HEK293 (cell line): Measurements from ENCODE around the gene SOX18.

Experiments
- CTCF ChIA-PET: fragments of 350-600 bp; formaldehyde crosslinking; extraction: SDS; loops from one replicate; lab custom pipeline; 2021; ENCODE audit warnings: antibody characterized with exemption; lab: Yijun Ruan, JAX
- POLR2A ChIA-PET: fragments of 300-600 bp; formaldehyde crosslinking; extraction: SDS; loops from one replicate; lab custom pipeline; 2020; ENCODE audit warnings: antibody characterized with exemption, inconsistent platforms; lab: Yijun Ruan, JAX
- H3K27ac ChIP-seq: fragments of 200-500 bp; sonication (Bioruptor generic); 2 replicates; pipeline ENCODE4 v1.5.1; 2014; ENCODE audit warnings: low read depth, low read length, control low read depth, inconsistent platforms; ENCODE audit errors: extremely low read depth
- H3K36me3 ChIP-seq, 2 experiments: fragments of 200-500 bp in 1 of 2; sonication (Bioruptor generic) in 1 of 2; 1 replicate in 1 of 2; 2 replicates in 1 of 2; pipeline ENCODE4 v1.5.1; 2014 to 2017; ENCODE audit warnings: inconsistent platforms in 2 of 2, low read length in 2 of 2; ENCODE audit not compliant: control insufficient read depth in 2 of 2, insufficient read depth in 1 of 2
- H3K4me1 ChIP-seq: fragments of 200-500 bp; sonication (Bioruptor generic); 2 replicates; pipeline ENCODE4 v1.5.1; 2014; ENCODE audit warnings: mild to moderate bottlenecking, low read length, inconsistent platforms; ENCODE audit not compliant: control insufficient read depth, insufficient read depth
- H3K4me3 ChIP-seq: 2 replicates; pipeline ENCODE4 v1.5.1; 2011; ENCODE audit warnings: low read depth, mild to moderate bottlenecking, control low read depth, low read length, moderate library complexity
- H3K9me3 ChIP-seq: fragments of 200-500 bp; sonication (Bioruptor generic); 2 replicates; pipeline ENCODE4 v1.5.1; 2014; ENCODE audit warnings: low read depth, low read length, inconsistent platforms; ENCODE audit not compliant: control insufficient read depth, insufficient read depth
- GLIS1 ChIP-seq: fragments of 450-650 bp; formaldehyde crosslinking; IDR thresholded peaks from 2 replicates; pipeline ENCODE4 v1.5.1; 2016; ENCODE audit warnings: missing biosample characterization, missing genetic modification characterization
- HOXC10 ChIP-seq: sonication (generic); formaldehyde crosslinking; IDR thresholded peaks from 2 replicates; pipeline ENCODE4 v1.8.1; 2023; ENCODE audit warnings: mild to moderate bottlenecking, missing genetic modification reagents
- IKZF3 ChIP-seq: fragments of 450-650 bp; IDR thresholded peaks from 2 replicates; pipeline ENCODE4 v1.5.0; 2018; ENCODE audit warnings: missing biosample characterization, mild to moderate bottlenecking, missing genetic modification characterization, moderate library complexity
- KLF9 ChIP-seq: fragments of 450-650 bp; formaldehyde crosslinking; IDR thresholded peaks from 2 replicates; pipeline ENCODE4 v1.5.1; 2016; ENCODE audit warnings: missing biosample characterization, missing genetic modification characterization, low read depth
- SCRT2 ChIP-seq: fragments of 450-650 bp; formaldehyde crosslinking; IDR thresholded peaks from 2 replicates; pipeline ENCODE4 v1.5.1; 2016; ENCODE audit warnings: missing biosample characterization, missing genetic modification characterization
- TCF7L2 ChIP-seq: IDR thresholded peaks from 2 replicates; pipeline ENCODE4 v1.6.1; 2011; ENCODE audit warnings: low read depth, mild to moderate bottlenecking, inconsistent platforms, low read length, moderate library complexity, borderline replicate concordance
- ZBTB21 ChIP-seq: fragments of 450-650 bp; formaldehyde crosslinking; IDR thresholded peaks from 2 replicates; pipeline ENCODE4 v1.5.1; 2017; ENCODE audit warnings: missing biosample characterization, missing genetic modification characterization
- ZEB2 ChIP-seq: fragments of 450-650 bp; formaldehyde crosslinking; IDR thresholded peaks from 2 replicates; pipeline ENCODE4 v1.5.1; 2016; ENCODE audit warnings: missing biosample characterization, missing genetic modification characterization
- ZNF132 ChIP-seq: fragments of 450-650 bp; formaldehyde crosslinking; IDR thresholded peaks from 2 replicates; pipeline ENCODE4 v1.5.1; 2017; ENCODE audit warnings: missing biosample characterization, missing genetic modification characterization, borderline replicate concordance
- ZNF140 ChIP-seq: fragments of 450-650 bp; formaldehyde crosslinking; IDR thresholded peaks from 2 replicates; pipeline ENCODE4 v1.5.1; 2016; ENCODE audit warnings: missing biosample characterization, missing genetic modification characterization
- ZNF223 ChIP-seq: fragments of 450-650 bp; formaldehyde crosslinking; IDR thresholded peaks from 2 replicates; pipeline ENCODE4 v1.5.1; 2016; ENCODE audit warnings: missing biosample characterization, missing genetic modification characterization
- ZNF239 ChIP-seq: fragments of 450-650 bp; formaldehyde crosslinking; IDR thresholded peaks from 2 replicates; pipeline ENCODE4 v1.5.1; 2016; ENCODE audit warnings: missing biosample characterization, missing genetic modification characterization
- ZNF335 ChIP-seq: fragments of 450-650 bp; formaldehyde crosslinking; conservative IDR thresholded peaks from 2 replicates; pipeline ENCODE4 v1.5.1; 2016; ENCODE audit warnings: missing biosample characterization, missing genetic modification characterization
- ZNF366 ChIP-seq: fragments of 450-650 bp; formaldehyde crosslinking; conservative IDR thresholded peaks from 2 replicates; pipeline ENCODE4 v1.5.1; 2016; ENCODE audit warnings: missing biosample characterization, missing genetic modification characterization
- ZNF391 ChIP-seq: fragments of 450-650 bp; formaldehyde crosslinking; IDR thresholded peaks from 2 replicates; pipeline ENCODE4 v1.5.1; 2016; ENCODE audit warnings: low read depth, missing biosample characterization, missing genetic modification characterization, borderline replicate concordance
- ZNF513 ChIP-seq: fragments of 450-650 bp; IDR thresholded peaks from 2 replicates; pipeline ENCODE4 v1.5.1; 2018; ENCODE audit warnings: missing biosample characterization, missing genetic modification characterization
- ZNF530 ChIP-seq: fragments of 450-650 bp; formaldehyde crosslinking; IDR thresholded peaks from 2 replicates; pipeline ENCODE4 v1.5.1; 2016; ENCODE audit warnings: low read depth, missing biosample characterization, missing genetic modification characterization
- ZNF610 ChIP-seq: fragments of 450-650 bp; formaldehyde crosslinking; IDR thresholded peaks from 2 replicates; pipeline ENCODE4 v1.5.1; 2016; ENCODE audit warnings: missing biosample characterization, missing genetic modification characterization, borderline replicate concordance
- ZNF692 ChIP-seq: fragments of 450-650 bp; formaldehyde crosslinking; IDR thresholded peaks from 2 replicates; pipeline ENCODE4 v1.5.1; 2016; ENCODE audit warnings: missing biosample characterization, missing genetic modification characterization
- ZNF785 ChIP-seq: fragments of 450-650 bp; formaldehyde crosslinking; IDR thresholded peaks from 2 replicates; pipeline ENCODE4 v1.5.1; 2016; ENCODE audit warnings: missing biosample characterization, missing genetic modification characterization
- ZNF791 ChIP-seq: fragments of 450-650 bp; formaldehyde crosslinking; IDR thresholded peaks from 2 replicates; pipeline ENCODE4 v1.5.1; 2016; ENCODE audit warnings: missing biosample characterization, missing genetic modification characterization
- ZNF792 ChIP-seq: fragments of 450-650 bp; formaldehyde crosslinking; IDR thresholded peaks from 2 replicates; pipeline ENCODE4 v1.5.1; 2016; ENCODE audit warnings: missing biosample characterization, missing genetic modification characterization
- ZNF837 ChIP-seq: fragments of 450-650 bp; formaldehyde crosslinking; IDR thresholded peaks from 2 replicates; pipeline ENCODE4 v1.5.1; 2016; ENCODE audit warnings: missing biosample characterization, missing genetic modification characterization
- TF ChIP-seq, protein P1 (sequence below): fragments of 450-650 bp; formaldehyde crosslinking; conservative IDR thresholded peaks from 2 replicates; pipeline ENCODE4 v1.5.1; 2016; ENCODE audit warnings: low read depth, missing biosample characterization, missing genetic modification characterization

Gene SOX18

DNA sequence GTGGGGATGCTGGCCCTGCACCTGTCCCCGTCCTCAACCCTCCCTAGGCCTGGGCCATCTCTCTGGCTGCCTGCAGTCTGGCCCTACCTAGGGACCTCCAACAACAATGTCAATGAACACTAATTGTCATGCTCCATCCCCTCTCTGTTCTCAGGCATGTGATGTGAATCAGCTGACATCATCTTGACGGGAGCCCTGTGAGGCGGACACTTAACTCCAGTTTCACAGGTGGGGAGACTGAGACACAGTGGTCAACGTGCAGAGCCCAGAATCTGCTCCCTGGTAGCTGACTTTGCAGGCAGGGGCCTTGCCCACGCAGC is 12.8 kb upstream of the SOX18 start:
- Histone ChIP-seq H3K27ac (peak overlapping the region; percentile 79), H3K36me3 (no peaks in the 10 kb centered on the region), H3K4me3 (peak overlapping the region; percentile 80), H3K4me1 (no peaks in the 10 kb centered on the region), H3K9me3 (no peaks in the 10 kb centered on the region)
- ChIA-PET POLR2A (interaction anchor here (0.6 to 1.5 kb wide), 11 partner anchors 8 to 106 kb away, joined by 3 to 16 read pairs (median 5); partner anchors contain the start of genes OPRL1, PRPF6, RGS19 and UCKL1), CTCF (interaction anchor here (0.6 to 1.5 kb wide), 8 partner anchors 9 to 298 kb away, joined by 3 to 5 read pairs (median 4); partner anchors contain the start of gene PRPF6)
- 0 out of 2 replicates have a peak, but pooled peaks have one; percentile 55 for TF ChIP-seq HOXC10 (CRISPR knock-in tag)
- no peak for TF ChIP-seq ZNF513 (tag by site-specific recombination)
- TF ChIP-seq SCRT2 (tag by site-specific recombination) = peak; percentile 49; the same call in 1 of the 2 replicates
- peak; percentile 91 for TF ChIP-seq ZNF335

DNA sequence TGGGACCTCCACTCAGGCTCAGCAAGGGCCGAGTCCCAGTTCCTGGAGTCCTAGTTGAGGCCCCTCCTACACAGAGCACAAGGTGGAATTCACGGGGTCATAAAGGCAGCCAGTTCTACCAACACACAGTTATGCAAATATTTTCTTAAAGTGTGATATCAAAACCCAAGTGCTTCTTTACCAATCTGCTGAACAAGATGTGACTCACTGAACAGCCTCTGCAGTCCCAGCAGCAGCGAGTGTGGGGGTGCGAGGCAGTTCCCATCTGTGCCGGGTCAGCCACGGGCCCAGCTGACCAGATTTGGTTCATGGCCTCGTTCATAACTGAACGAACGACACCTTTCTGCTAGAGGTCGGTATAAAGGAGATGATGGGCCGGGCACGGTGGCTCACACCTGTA is 9.1 kb upstream of the SOX18 start:
- no peak for TF ChIP-seq ZNF610 (tag by site-specific recombination)
- no peak for TF ChIP-seq ZNF132 (tag by site-specific recombination)
- no peak for TF ChIP-seq IKZF3 (tag by site-specific recombination)
- no peak for TF ChIP-seq ZNF223 (tag by site-specific recombination)
- no peak for TF ChIP-seq ZBTB21 (tag by site-specific recombination)
- TF ChIP-seq ZNF791 = no peak
- TF ChIP-seq ZNF530 (tag by site-specific recombination) = no peak
- TF ChIP-seq ZEB2 (tag by site-specific recombination) = no peak
- no peak for TF ChIP-seq TCF7L2
- TF ChIP-seq, protein P1, sequence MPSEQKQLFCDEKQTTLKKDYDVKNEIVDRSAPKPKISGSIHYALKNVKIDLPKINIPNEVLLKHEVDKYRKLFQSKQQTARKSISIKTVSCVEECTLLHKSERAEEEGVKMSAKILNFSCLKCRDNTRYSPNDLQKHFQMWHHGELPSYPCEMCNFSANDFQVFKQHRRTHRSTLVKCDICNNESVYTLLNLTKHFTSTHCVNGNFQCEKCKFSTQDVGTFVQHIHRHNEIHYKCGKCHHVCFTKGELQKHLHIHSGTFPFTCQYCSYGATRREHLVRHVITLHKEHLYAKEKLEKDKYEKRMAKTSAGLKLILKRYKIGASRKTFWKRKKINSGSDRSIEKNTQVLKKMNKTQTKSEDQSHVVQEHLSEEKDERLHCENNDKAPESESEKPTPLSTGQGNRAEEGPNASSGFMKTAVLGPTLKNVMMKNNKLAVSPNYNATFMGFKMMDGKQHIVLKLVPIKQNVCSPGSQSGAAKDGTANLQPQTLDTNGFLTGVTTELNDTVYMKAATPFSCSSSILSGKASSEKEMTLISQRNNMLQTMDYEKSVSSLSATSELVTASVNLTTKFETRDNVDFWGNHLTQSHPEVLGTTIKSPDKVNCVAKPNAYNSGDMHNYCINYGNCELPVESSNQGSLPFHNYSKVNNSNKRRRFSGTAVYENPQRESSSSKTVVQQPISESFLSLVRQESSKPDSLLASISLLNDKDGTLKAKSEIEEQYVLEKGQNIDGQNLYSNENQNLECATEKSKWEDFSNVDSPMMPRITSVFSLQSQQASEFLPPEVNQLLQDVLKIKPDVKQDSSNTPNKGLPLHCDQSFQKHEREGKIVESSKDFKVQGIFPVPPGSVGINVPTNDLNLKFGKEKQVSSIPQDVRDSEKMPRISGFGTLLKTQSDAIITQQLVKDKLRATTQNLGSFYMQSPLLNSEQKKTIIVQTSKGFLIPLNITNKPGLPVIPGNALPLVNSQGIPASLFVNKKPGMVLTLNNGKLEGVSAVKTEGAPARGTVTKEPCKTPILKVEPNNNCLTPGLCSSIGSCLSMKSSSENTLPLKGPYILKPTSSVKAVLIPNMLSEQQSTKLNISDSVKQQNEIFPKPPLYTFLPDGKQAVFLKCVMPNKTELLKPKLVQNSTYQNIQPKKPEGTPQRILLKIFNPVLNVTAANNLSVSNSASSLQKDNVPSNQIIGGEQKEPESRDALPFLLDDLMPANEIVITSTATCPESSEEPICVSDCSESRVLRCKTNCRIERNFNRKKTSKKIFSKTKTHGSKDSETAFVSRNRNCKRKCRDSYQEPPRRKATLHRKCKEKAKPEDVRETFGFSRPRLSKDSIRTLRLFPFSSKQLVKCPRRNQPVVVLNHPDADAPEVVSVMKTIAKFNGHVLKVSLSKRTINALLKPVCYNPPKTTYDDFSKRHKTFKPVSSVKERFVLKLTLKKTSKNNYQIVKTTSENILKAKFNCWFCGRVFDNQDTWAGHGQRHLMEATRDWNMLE = no peak
- Histone ChIP-seq H3K27ac (no peak overlapping the region), H3K4me3 (no peak overlapping the region), H3K9me3 (no peaks in the 10 kb centered on the region), H3K4me1 (no peaks in the 10 kb centered on the region), H3K36me3 (no peaks in the 10 kb centered on the region)
- CTCF ChIA-PET = interaction anchor here (0.7 to 2.8 kb wide), 4 partner anchors 19 to 78 kb away, joined by 4 to 39 read pairs (median 4); partner anchors contain the start of genes LKAAEAR1, PRPF6 and SAMD10
- POLR2A ChIA-PET = no interaction called here

DNA sequence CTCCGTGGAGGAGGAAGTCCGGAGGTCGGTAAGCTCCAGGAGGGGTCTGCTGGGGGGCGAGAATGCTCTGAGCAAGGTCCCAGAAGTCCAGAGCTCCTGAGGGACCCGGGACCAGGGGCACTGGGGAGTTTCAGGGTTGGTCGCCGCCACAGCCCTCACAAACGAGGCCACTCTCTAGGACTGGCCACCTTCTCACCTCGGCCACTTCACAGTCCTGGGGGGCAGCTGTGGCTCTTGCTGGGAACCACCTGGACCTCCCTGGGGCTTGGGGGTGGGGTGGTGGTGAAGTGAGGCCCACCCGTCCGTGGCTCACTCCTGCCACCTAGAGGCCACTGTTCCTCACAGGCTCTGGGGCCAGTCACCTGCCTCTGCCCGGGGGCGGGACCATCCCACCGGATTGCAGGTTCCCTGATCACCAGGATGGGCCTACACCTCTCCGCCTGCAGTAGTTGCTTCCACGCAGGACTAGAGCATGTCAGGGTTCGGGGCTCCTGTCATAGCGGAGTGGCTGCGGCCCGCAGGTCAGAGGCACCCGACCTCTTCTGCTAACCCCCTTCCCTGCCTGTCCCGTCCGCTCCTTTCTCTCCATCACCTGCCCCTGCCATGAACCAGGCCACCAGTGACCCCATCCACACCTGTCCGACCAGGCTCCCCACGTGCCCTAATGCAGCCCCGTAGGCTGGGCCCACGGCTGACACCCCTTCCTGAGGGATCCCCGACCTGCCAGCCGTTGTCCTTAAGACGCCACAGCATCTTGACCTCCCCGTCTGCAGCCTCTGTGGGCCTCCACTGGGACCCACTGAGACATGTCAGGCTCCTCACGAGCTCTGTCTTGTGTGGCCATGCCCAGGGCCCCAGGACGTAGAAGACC is 8.4 kb upstream of the SOX18 start:
- Histone ChIP-seq H3K9me3 (no peaks in the 10 kb centered on the region), H3K36me3 (no peaks in the 10 kb centered on the region), H3K4me1 (no peaks in the 10 kb centered on the region), H3K4me3 (no peak overlapping the region), H3K27ac (no peak overlapping the region)
- ChIA-PET POLR2A (no interaction called here), CTCF (interaction anchor here (0.5 to 2.8 kb wide), 10 partner anchors 14 to 171 kb away, joined by 3 to 39 read pairs (median 4); partner anchors contain the start of gene PRPF6)
- TF ChIP-seq ZNF140 (tag by site-specific recombination) = no peak
- peak; percentile 99 for TF ChIP-seq GLIS1
- no peak for TF ChIP-seq ZNF239 (tag by site-specific recombination)
- TF ChIP-seq ZNF785 (tag by site-specific recombination) = no peak; the same call in 1 of the 2 replicates
- TF ChIP-seq ZNF837 (tag by site-specific recombination) = 0 out of 2 replicates have a peak, but pooled peaks have one; percentile 54
- TF ChIP-seq ZNF792 (tag by site-specific recombination) = no peak
- TF ChIP-seq ZNF692 = peak; percentile 39; the same call in 1 of the 2 replicates
- TF ChIP-seq KLF9 = peak; percentile 71
- no peak for TF ChIP-seq ZNF391 (tag by site-specific recombination)
- no peak for TF ChIP-seq ZNF366 (tag by site-specific recombination)
